HPDE6-E6E7 (cell line): ENCODE results near the gene COMMD3.

Experiments
- DNase-seq: peaks from one replicate; pipeline ENCODE4 v3.0.0; 2011; ENCODE audit warnings: missing footprints; ENCODE audit errors: extremely low spot score

COMMD3 gene

GRCh38 chr10:22319980-22320558, 3.9 kb downstream of the COMMD3 start:
- no peak for DNase-seq

DNA sequence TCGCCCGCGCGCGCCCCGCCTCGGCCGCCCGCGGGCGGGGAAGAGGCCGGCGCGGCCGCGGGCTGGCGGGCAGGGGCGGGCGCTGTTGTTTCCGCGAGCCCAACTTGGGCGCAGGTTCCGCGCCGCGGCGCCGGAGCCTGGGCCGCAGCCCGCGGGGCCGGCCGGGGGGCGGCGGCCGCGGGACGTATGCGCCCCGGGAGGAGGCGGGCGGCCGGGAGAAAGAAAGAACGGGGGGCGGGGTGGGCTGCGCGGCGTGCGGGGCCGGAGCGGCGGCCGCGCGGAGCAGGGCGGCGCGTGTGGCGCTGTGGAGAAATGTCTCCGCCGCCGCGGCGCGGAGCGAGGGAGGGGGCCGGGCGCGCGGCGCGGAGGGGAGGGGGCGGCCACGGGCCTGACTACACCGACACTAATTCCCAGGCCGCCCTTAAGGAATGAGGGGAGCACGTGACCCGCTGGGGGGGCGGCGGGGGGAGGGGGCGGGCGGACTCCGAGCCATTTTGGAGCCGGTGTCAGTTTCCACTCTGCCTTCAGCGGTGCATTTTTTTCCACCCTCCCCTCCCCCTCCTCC, 4.5 kb downstream of the COMMD3 start, which contains the start of gene BMI1:
BMI1 (plus strand) TSS at position 509 of the 565 bp plus-strand sequence. CDS start 5,351 bp downstream, outside the sequence.
- no peak for DNase-seq

DNA sequence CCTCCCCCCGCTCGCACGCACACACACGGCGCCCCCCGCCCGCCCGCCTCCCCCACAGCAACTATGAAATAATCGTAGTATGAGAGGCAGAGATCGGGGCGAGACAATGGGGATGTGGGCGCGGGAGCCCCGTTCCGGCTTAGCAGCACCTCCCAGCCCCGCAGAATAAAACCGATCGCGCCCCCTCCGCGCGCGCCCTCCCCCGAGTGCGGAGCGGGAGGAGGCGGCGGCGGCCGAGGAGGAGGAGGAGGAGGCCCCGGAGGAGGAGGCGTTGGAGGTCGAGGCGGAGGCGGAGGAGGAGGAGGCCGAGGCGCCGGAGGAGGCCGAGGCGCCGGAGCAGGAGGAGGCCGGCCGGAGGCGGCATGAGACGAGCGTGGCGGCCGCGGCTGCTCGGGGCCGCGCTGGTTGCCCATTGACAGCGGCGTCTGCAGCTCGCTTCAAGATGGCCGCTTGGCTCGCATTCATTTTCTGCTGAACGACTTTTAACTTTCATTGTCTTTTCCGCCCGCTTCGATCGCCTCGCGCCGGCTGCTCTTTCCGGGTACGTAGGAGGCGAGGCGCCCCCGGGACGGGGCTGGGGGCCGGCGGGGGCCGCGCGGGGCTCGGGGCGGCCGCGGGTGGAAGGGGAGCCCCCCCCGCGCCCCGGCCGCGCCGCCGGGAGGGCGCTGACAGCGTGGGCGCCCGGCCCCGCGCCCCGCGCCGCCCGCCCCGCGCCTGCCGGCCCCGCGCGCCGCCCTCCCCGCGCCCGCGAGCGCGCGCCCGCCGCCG, 5.2 kb downstream of the COMMD3 start:
- no peak for DNase-seq

DNA sequence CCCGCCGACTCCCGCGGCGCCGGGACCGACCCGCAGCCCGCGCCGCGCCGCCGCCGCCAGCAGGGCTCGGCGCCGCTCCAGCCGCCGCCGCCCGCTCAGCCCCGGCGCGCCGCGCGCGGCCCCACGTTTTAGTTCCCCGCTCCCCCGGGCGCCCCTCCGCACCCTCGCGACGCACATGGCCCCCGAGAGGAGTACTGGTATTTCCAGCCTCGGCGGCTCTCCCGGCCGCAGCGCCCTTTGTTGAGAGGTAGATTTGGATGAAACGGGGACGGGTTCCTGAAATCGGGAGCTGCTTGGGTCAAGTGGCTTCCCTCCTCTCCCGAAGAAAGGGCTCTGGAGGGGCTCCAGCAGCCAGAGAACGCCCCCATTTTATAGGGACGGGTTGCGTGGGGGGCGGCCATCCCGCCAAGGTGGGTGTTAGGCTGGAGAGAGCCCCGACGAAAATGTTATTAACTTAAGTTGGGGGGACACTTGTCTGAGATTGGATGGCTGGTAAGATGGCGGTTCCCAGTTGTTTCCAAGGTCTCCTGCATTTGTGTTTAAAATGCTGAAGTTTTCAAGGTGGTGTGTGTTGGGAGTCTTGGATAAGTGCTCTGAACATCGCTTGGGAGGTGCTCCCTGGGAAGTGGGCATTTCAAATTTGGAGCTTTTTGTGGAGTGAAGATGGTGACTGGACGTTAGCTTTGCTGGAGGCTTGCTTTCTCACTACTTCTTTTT, 5.9 kb downstream of the COMMD3 start:
- DNase-seq = no peak

DNA sequence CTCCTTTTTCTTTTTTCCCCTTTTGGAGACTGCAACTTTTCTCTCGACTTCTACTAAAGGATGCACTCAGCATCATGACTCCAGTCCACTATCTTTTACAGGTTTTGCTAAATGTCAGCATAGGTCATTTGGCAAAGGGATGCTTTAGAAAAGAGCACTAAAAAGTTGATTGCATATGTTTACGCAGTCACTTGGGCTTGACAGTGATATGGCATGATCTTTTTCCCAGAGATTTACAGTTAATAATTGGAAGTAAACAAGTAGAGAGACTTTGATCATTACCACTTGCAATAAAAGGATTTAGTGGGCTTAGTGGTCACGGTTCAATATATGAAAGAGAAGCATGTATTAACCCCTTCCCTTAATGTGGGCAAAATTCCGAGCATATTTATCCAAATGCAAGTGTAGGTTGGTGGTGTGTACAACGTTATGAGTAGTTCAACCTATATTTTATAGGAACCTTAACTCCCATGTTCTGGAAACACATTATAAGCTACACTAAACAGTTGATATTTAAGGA, 6.5 kb downstream of the COMMD3 start:
- no peak for DNase-seq

GRCh38 chr10:22323538-22324305, 7.5 kb downstream of the COMMD3 start:
- DNase-seq = no peak

DNA sequence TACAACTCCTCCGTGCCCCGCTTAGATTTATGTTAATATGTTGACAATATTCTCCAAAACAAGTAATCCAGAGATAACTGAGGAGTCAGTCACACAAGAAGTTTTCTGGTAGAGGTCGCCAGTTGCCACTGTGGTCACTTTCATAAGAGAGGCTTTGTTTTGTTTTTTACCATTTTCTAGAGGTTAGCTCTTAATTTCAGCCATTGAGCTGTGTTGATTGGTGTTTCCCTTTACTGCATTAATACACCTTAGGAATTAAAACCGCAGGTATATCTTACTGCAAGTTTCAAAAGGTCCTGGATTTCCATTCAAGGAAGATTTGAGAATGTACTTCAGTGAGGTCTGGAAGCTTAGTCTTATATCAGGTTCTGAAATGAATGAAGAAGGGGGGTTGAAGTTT, 8.2 kb downstream of the COMMD3 start:
- no peak for DNase-seq

GRCh38 chr10:22324893-22325271, 8.7 kb downstream of the COMMD3 start:
- DNase-seq = no peak

GRCh38 chr10:22325272-22326144, 9.3 kb downstream of the COMMD3 start:
- no peak for DNase-seq

DNA sequence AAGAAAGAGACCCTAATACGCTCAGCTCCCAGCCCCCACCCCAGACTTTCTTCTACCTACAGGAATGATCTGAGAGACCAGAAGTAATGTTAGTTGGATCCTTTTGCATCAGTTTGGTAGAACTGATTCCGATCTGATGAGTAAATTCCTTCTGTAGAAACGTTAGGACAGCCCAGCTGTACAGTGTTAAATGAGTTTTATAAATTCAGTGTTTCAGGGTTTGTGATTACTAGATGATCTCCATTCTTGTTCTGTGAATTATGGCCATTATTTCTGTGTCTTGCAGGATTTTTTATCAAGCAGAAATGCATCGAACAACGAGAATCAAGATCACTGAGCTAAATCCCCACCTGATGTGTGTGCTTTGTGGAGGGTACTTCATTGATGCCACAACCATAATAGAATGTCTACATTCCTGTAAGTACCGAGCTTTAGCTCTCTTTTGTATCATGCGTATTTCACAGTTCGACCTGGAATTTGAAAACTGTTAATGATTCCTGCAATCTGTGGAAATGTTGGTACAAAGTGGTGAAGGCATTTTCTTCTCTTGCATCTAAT, 10.0 kb downstream of the COMMD3 start:
- DNase-seq = no peak

DNA sequence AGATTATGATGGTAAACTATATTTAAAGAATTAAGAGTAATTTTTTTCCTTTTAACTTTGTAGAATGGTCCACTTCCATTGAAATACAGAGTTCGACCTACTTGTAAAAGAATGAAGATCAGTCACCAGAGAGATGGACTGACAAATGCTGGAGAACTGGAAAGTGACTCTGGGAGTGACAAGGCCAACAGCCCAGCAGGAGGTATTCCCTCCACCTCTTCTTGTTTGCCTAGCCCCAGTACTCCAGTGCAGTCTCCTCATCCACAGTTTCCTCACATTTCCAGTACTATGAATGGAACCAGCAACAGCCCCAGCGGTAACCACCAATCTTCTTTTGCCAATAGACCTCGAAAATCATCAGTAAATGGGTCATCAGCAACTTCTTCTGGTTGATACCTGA, 13.0 kb downstream of the COMMD3 start:
- DNase-seq = no peak

DNA sequence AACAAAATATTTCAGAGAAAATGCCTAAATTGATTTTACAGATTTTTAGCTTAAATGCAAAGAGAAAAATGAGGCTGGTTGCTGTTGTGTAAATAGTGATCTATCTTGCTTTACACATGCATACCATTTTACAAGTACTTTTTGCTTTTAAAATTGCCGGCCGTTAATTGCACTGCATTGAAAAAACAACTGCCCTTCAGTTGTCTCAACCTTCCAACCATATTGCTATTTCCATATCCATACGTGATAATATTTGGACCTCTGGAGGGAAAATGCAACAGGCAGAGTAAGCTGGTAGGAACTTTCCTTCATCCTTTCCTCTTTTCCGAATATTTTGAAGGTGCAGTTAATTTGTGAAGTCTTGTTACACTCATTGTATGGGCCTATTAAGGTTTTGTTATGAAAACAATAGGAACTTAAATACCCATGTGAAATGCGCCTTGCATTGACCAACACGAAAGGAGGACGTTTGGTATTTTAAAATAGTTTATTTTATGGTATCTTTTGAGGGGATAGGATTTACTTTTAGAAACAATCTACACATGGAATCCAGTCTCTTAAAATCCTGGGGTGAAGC, 16.0 kb downstream of the COMMD3 start:
- no peak for DNase-seq

DNA sequence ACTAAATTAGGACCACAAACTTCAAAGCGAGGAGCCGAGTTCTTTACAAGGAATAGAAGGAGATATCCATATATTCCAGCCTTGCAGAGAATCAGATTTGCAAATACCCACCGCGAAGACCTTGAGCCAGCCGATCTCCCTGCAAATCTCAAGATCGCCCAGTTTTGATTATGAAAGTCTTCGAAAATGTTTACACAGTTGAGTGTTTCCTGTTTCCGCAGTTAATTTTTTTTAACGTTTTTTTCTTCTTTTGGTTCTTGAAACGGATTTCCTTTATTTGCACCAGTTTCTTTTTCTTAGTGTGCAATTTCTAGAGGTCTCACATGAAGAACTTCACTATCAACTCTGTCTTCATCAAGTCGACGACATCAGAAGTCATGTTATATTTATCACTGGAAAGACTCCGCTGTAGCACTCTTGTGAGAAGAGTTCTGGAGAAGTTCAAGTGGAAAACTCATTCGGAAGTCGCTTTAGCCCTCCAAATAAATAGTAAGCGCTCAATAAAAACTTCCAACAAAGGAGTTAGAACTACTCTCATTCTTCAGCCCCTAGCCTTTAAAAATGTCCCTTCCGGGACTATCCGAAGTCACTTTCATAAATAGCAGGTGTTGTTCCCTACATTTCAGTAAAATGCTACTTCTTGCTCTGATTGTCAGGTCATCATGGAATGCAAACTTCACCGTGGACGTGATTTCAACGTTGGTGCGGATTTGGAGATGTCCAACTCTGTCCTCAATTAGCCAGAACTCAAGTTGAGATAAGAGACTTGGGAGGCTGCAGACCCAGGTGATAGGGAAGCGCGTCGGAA, 17.2 kb downstream of the COMMD3 start:
- no peak for DNase-seq

DNA sequence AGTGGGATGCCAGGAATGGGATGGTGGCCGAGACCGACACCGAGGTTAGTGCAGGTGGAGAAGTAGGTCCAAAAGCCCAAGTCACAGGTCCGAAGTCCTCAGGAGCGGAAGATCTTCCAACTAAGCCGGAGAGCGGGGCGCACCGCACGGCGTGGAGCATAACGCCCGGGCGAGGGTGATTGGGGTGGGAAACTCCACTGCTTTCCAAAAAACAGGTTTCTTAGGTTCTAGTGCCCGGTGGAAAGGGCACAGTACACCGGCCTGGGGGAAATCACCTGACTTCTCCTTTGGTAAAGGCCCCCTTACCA, 17.7 kb downstream of the COMMD3 start:
- DNase-seq = no peak

GRCh38 chr10:22334414-22335172, 18.4 kb downstream of the COMMD3 start:
- DNase-seq = no peak

GRCh38 chr10:22335173-22335933, 19.2 kb downstream of the COMMD3 start:
- no peak for DNase-seq

DNA sequence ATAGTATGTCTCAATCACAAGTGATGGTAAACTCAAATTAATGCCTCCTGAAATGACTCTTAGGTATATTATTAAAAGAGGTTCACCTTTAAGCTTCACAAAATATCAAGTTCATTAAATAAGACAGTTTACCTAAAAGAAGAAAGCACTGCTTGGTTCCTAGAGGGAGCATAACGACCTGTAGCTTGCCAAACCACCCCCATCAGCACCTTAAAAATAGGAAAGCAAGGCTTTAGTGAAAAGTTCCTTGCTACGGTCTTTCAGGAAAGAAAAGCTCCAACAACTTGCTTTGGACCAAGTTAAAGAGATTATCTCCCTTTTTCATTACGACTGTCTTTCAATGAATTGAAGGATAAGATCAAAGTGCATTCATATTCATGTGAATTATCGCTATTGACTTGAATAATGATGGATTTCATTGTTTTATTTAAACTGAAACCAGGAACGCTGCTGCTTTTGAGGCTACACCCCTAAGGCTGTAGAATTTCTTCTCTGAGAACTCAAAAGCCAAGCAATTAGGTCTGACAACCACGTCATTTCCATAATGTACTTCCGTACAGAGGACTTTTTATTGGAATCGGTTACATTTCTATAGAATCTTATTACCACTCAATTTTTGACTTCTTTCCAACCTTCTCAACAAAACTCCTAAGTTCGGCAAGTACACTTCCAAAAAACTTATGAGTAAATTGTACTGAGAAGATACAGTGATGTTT, 22.2 kb downstream of the COMMD3 start:
- DNase-seq = no peak
